OCI-LY3 (cell line): ENCODE data around the gene MPDU1.

Source experiments
- CTCF ChIP-seq: fragments of 200-600, 300-600 bp; sonication (generic); IDR thresholded peaks from 2 replicates; pipeline ENCODE4 v1.5.1; 2014; ENCODE audit warnings: antibody characterized with exemption, low read length, low read depth
- EZH2phosphoT487 ChIP-seq: fragments of 200-600 bp; shearing (Covaris generic); IDR thresholded peaks from 2 replicates; pipeline ENCODE4 v1.6.1; 2018; ENCODE audit warnings: antibody characterized with exemption, mixed run types, low read depth

DNA sequence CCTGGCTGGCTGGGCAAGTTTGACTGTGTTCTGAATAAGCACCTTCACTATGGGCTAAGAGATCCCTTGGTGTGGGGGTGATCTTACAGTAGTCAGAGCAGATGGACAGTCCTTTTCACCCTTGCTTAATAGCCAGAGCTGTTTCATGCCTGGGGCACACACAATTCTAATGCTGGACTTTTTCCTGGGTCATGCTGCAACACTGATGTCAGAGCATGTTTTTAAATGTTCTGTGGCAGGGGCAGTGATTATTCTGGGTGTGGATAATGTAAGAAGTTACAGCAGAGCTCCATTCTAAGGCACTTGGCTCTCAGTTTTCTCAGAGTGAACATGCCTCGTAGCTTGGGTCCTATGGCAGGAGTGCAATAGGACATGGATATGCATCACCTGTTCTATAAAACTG, 8.2 kb upstream of the MPDU1 start:
- TF ChIP-seq CTCF (no peak), EZH2phosphoT487 (no peak)
